NCI-H2227 (cell line): ENCODE measurements around the gene GNAZ.

Experiments used
- DNase-seq: peaks from one replicate; lab custom pipeline; 2025; ENCODE audit not compliant: unreplicated experiment; lab: John Stamatoyannopoulos, UW

The GNAZ gene

DNA sequence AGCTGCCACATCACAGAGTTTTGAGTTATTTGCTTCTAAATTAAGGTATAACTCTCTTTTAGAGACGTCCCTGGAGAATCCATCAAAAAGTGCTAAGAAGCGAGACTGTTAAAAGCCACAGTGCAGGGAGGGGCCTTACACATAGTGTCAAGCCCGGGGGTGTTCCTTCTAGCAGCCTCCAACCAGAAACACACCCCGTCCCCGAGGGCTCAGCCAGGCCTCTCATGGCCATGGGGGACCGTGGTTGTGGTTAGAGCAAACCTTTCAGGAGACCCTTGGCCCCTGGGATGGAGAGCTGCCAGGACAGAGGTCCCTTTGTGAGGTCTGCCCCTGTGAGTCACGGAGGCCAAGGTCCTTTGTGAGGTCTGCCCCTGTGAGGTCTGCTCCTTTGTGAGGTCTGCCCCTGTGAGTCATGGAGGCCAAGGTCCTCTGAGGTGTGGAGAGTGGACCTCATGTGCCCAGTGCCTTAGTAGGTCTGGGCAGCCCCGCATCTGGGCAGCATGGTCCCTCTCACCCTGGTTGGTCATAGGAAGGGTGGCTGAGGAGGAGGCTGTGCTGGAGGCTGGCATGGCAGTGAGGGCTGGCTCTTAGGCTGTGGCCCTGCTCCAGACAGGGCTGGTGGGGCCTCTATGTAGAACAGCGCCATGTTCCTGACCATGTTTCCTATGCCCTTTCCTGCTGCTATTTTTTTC is 5.4 kb downstream of the GNAZ start:
- DNase-seq = no peak

- no peak for DNase-seq
These were observed 6.7 kb downstream of the GNAZ start for GRCh38 chr22:23076896-23077572.

DNA sequence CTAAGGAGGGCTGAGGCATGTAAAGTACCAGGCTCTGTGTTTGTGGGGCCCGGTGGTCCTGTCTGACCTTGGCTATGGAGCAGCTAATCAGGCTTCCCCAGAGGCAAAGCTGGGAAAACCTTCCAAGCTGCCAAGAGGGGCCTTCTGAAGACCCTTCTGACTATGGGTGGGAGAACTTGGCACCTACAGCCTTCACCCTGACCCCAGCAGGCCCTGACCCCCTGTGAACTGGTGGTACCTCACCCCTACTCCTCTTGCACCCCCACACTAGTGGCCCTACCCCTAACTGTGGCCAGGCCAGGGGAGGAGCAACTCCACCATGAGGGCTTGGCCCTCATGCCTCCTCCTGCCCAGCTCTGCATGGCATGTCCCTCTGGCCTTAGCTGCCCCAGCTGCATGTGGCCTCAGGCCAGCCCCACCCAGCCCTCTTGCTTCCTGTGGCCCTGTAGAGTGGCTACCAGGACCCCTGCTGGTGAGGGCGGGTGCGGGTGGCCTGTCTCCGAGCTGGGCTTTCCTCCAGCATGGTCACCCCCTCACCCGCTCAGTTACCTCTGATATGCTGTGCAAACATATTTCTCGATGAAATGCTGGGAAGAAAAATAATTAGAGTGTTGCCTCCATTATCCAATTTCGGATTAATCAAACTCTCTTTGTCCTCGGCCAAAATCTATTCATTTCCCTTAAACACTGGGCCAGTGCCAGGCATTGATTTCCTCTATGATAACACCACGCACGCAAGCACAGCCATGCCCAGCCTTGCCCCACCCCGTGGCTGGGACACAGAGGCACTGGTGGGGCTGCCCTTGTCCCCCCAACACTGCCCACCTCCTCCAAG is 7.5 kb downstream of the GNAZ start:
- no peak for DNase-seq

DNA sequence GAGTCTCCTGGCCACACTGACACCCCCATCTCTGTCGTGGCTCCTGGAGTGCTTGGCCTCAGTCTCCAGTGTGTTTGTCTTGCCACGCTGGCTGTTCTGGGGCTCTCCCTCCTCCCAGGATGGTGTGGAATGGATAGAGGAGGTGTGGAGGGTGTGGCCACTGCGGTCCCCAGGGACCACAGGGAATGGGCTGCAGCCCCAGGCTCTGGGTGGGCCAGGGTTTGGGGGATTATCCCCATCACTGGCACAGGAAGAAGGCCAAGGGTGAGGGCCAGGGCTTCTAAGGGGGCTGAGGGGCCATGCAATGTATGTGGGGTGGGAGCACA is 8.1 kb downstream of the GNAZ start:
- DNase-seq = no peak

- DNase-seq = no peak
These were observed 9.0 kb downstream of the GNAZ start for GRCh38 chr22:23079240-23079768.

DNA sequence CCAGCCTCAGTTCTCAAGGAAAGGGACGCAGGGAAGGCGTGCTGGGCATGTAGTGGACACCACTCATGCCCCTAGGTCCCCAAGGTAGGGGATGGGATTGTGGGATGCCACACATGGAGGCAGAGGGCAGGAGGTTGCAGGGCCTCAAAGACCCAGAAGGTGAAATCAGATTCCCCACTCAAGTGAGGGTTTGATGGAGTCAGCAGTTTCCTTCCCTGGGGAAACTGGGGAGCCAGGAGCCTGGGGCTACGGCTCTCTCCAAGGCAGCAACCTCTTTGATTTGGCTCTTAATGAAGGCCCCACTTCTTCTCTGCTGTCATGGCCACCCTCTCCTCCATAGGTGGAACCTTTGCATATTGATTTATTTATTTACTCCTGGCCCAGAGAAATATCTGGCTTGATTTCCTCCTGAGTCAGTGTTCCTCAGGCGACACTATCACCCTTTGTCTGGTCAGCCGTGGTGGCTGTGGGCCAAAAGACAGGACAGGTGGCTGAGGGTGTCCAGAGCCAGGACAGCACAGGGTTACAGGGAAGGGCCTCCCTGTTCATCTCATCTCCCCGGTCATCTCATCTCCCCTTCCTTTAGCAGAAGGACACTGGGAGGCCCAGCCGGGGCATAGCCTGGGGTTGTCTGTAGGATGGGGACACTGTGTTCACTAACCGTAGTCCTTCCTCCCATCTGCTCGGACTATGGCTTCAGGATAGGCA is 9.6 kb downstream of the GNAZ start:
- no peak for DNase-seq

- no peak for DNase-seq
These were observed 10.4 kb downstream of the GNAZ start for GRCh38 chr22:23080613-23081290.

DNA sequence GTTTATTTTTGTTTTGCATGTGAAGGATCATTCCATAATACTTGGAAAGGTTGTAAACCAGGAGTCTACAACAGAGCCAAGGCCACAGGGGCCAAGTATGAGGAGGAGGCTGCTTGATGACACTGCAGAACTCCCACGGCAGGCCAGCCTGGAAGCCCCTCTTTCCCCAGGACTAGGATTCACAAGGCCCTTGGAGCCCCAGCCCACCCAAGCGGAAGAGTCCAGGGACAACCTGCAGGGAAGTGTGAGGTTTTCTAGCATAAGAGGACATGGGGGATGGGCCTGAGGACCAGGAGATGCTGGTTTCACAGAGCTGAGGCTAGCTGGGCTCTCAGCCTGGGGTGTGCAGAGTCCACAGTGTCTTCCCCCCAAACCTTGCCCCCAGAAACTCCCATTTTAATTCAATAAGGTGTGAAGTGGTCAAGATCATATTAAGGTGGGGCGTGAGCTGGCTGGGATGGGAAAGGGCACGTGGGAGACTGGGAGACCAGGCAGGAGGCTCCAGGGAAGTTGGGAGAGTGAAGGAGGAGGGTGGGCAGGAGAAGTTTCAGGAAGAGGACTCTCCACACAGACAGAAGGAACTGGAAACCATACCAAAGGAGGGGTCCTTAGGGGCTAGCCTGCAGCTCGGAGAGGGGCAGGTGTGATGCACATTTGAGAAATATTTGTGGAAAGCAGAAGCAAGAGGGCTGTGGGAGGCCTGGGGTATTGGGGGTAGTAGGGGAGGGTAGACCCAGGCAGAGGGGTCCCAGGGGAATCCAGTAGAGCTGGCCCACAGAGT is 12.4 kb downstream of the GNAZ start:
- no peak for DNase-seq

DNA sequence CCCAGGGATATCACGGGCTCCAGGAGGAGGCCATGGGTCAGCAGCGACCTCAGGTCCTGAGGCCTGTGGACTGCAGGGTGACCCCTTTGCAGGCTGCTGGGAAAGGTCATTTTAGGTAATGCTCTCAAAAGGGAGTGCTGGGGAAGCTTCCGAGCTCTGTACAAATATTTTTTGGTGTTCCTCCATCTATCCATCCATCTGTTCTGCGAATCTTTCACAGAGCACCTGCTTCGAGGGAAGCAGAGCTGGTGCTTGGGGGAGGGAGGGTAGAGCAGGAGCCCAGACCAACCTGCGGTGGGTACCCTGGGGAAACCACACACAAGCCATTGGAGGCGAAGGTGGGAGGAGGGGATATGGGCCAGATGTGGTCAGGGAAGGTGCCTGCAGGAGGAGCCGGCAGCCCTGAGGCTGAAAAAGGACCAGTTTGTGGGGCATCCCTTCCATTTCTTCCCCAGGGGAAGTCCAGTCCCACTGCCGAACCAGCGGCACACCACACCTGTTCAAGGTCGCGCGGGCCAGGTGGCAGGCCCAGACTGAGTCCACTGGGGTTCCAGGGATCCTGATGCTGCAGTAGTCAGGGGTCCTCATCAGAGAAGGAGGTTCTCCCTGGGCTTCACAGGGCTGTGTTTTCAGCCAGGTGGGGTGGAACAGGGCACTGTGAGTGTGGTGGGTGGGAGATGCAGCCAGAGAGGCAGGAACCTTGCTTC is 13.1 kb downstream of the GNAZ start:
- DNase-seq = no peak

DNA sequence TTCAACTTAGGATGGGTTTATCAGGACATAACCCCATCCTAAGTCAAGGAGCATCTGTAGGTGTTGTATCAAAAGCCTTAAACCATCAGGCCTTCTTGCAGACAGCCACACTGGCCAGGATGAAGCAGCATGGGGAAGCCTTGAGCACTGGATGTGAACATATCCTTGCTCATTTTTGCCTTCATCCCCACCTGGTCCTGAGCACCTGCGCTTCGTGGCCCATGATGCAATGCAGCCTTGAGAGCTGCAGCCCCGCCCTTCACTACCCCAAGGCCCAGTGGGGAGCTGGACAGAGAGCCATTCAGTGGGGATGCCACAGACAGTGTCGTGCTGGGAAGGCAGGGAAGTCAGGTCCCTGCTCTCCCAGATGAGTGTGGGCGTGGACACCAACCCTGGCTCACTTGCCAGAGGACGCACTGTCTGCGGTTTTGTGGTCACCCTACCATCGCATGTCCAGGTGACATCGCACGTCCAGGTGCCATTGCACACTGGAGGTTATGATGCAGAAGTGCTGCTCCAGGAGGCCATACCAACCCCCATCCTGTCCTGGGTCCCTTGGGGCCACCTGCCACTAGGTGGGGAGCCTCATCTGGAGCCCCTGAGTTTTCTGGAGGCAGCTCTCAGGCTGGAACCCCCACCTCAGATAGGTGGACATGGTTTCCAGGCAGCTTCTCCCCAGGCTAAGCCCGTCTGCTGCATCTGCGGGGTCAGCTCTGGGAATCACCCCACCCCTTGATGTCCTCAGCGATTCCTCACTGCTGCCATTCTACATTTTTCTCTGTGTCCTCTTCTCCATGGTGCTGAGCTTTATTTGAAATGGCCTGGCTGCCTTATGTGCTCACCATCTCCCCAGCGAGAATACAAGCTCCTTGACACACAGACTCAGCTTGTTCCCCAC is 14.4 kb downstream of the GNAZ start:
- DNase-seq = no peak

DNA sequence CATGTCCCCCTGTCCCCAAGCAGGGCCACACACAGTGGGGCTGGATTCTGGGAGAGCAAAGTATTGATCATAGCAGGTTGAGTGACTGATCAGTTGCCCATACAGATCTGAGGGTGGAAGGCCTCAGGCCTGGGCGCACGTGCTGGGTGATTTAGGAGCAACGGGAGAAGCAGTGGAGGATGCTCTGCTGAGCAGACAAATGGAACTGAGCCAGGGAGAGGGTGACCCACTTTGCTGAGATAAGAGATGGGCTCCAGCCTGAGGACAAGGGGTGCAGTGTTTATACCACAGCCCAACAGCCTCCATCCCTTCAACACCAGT is 15.0 kb downstream of the GNAZ start:
- no peak for DNase-seq

GRCh38 chr22:23085785-23086184 is 15.5 kb downstream of the GNAZ start:
- DNase-seq = peak; percentile 5

DNA sequence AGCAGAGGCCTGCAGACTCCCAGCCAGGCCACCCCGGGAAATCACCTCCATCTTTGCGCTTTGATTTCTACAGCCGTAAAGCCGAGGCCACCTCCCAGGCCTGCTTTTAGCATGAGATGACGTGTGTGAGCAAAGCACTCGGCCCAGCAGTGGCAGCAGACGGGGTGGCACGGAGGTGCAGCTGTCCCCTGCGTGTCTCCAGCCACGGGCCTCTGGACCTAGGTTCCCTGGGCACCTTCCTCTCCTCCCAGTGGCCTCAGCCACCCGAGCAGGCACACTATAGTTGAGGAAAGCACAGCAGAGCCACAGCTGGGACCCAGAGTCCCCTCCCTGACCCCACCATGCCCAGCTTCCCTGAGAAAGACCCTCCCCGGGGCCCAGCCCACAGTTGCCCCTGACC is 15.9 kb downstream of the GNAZ start:
- no peak for DNase-seq

DNA sequence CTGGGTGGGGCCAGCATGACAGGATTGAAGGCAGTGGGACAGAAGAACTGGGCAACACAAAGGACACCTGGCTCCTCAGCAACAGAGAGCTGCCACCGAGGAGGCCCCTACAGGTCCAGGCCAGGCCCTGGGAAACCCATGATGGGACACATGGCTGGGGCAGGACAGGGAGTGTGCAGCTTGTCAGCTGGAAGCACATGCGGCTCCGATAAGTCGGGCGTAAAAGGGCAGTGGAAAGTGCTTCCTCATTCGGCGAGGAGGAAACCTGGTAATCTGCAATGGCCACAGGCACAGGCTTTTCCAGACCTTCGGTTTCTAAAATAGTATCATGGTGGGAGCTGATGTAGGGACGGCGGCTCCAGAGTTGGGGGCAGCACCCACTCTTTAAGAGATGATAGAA is 16.5 kb downstream of the GNAZ start:
- no peak for DNase-seq

DNA sequence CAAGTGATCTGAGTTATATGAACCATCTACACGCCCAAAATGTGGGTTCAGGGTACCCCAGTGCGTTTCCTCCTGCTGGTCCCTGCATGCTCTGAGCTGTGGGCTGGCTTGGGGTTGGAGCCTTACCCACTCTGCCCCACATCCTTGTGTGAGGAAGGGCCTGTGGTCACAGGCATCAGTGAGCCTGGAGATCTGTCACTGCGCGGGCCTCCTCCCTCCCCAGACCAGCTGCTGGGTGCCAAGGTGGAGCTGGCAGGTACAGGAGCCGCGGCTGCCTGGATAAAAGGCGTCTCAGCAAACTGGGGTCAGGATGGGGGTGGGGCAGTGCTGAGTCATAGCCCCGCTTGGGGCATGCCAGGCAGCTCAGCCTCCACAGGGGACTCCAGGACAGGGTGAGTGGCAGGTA is 17.9 kb downstream of the GNAZ start:
- no peak for DNase-seq

GRCh38 chr22:23089010-23089409 is 18.7 kb downstream of the GNAZ start:
- no peak for DNase-seq

DNA sequence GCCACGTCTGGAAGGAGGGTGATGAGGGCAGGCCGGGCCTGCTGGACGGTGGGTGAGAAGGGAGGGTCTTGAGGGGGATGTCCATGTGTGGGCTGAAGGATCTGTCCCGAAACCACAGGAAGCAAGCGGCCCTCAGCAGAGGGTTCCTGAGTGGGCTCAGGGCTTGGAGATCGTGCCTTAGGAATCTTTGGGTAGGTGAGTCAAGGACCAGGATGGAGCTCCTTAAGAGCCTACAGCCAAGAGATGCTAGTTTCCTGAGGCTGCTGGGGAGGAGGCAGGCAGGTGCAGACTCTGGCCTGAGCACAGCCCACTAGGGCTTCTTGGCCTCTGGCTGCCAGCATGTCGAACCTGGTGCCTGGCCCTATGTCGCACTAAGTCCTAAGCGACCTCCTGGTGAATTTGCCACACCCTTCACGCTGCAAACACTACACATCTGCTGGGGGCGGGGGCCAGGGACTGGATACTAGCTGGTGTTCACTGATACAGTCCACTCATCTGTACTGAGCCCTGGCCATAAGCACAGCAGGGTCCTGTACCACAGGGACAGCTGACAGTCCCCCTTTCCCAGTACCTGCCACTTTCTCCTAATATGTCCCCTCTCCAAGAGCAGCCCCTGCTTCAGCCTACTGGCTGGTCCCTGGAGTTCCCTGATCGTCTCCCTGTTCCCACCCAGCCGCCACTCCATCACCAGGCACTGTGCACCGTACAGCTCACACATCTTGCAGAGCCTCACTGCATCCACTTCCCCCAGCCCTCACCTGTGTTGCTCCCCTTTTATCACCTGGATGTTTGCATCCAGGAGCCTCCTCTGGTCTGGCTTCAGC is 19.5 kb downstream of the GNAZ start:
- DNase-seq = no peak

DNA sequence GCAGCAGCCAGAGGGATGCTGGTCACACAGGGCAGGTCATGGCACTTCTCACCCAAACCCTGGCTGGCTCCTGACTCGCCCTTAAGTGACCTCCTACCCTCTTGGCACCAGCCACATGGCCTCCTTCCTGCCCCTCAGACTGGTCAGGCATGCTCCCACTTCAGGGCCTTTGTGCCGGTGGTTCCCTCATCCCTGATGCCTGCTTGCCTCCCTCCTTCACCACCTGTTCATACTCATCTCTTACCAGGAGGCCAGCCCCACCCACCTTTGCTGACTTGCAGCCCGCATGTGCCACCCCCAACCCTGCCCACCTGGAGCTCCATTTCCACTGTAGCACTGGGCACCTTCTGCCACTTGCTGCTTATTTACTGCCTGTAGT is 20.1 kb downstream of the GNAZ start:
- no peak for DNase-seq
